Small intestine (tissue), 7 donors: ENCODE results near the gene CACNA2D4. TPM values are rescaled to one million over a fixed set of nuclear protein-coding genes. Genes with fewer than 3 reads are reported as not detected.
"Not testable (repeated sequence)": the region's sequence is repeated elsewhere in the genome, so short reads cannot be mapped to it uniquely, and the experiment has no call there.

ENCODE experiments used
- DNase-seq, 2 donors: peaks; one replicate each; pipeline versions ENCODE4 v3.0.0 to v3.0.0-alpha.2; 2013
- FAIRE-seq: peaks from 2 replicates; lab custom pipeline; 2012; peaks lifted over from hg19 to GRCh38; lab: Jason Lieb, UNC
- H3K27ac ChIP-seq, 3 donors: one replicate each; pipeline ENCODE4 v1.5.1; 2013; ENCODE audit warnings: low read length in 2 of 3, mild to moderate bottlenecking in 2 of 3, control low read depth in 1 of 3, inconsistent platforms in 1 of 3, low read depth in 1 of 3, moderate library complexity in 1 of 3
- H3K27me3 ChIP-seq, 3 donors: one replicate each; pipeline ENCODE4 v1.6.1; 2013; ENCODE audit warnings: low read length in 3 of 3, inconsistent platforms in 1 of 3; ENCODE audit not compliant: control insufficient read depth in 3 of 3, insufficient read depth in 3 of 3
- H3K36me3 ChIP-seq, 3 donors: one replicate each; pipeline ENCODE4 v1.6.1; 2013; ENCODE audit warnings: low read length in 3 of 3, inconsistent platforms in 1 of 3, low read depth in 1 of 3, mild to moderate bottlenecking in 1 of 3, moderate library complexity in 1 of 3; ENCODE audit not compliant: control insufficient read depth in 3 of 3, insufficient read depth in 2 of 3
- H3K4me1 ChIP-seq, 3 donors: one replicate each; pipeline ENCODE4 v1.6.1; 2013; ENCODE audit warnings: low read length in 2 of 3, inconsistent platforms in 1 of 3, low read depth in 1 of 3, mild to moderate bottlenecking in 1 of 3, moderate library complexity in 1 of 3; ENCODE audit not compliant: control insufficient read depth in 3 of 3, insufficient read depth in 2 of 3
- H3K4me3 ChIP-seq, 3 donors: one replicate each; pipeline ENCODE4 v1.5.1; 2013; ENCODE audit warnings: low read length in 3 of 3, control low read depth in 1 of 3, inconsistent platforms in 1 of 3, low read depth in 1 of 3, mild to moderate bottlenecking in 1 of 3, moderate library complexity in 1 of 3
- H3K9me3 ChIP-seq, 2 donors: one replicate each; pipeline ENCODE4 v1.6.1; 2013; ENCODE audit warnings: low read depth in 1 of 2, low read length in 1 of 2; ENCODE audit not compliant: control insufficient read depth in 2 of 2, insufficient read depth in 1 of 2
- WGBS, 3 donors: extraction: QIAGEN DNeasy Blood & Tissue Kit; methylation state at CpG; one replicate each; pipeline ENCODE4 v1.1.7; 2013; 5-methylcytosine and 5-hydroxymethylcytosine counted together
- polyA plus RNA-seq, 4 donors: library from polyadenylated mRNA; stranded (reverse) in 3 of 4; unstranded in 1 of 4; fragments of 200-250 nt in 3 of 4; fragments of 120-200 nt in 1 of 4; gene quantifications; one replicate each; pipeline versions ENCODE4 v1.2.1 to v1.2.3, GENCODE V29; 2013
- donor health status: healthy with polysubstance abuse.
- donor health status: control.
- donor health status: control.
- donor health status: Bipolar disorder and iron deficiency.
- donor health status: healthy.

Gene CACNA2D4
- polyA plus RNA-seq, 4 donors = 5.5 to 10.8 (median 9.1) TPM

DNA sequence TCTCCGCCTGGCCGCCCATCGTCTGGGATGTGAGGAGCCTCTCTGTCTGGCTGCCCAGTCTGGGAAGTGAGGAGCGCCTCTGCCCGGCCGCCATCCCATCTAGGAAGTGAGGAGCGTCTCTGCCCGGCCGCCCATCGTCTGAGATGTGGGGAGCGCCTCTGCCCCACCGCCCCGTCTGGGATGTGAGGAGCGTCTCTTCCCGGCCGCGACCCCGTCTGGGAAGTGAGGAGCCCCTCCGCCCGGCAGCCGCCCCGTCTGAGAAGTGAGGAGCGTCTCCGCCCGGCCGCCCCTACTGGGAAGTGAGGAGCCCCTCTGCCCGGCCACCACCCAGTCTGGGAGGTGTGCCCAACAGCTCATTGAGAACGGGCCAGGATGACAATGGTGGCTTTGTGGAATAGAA is 100.5 kb downstream of the CACNA2D4 start:
- not testable (repeated sequence) for DNase-seq, H3K27ac ChIP-seq, H3K36me3 ChIP-seq, H3K4me1 ChIP-seq, FAIRE-seq, H3K9me3 ChIP-seq, H3K4me3 ChIP-seq
- 86 to 95% (median 90%) methylated on average over 19 to 28 of the region's 28 CpGs for whole genome bisulfite sequencing, 3 donors
- peaks cover 3 to 38% (median 13%) of the 10 kb centered on the region in 3 donors for H3K27me3 ChIP-seq

DNA sequence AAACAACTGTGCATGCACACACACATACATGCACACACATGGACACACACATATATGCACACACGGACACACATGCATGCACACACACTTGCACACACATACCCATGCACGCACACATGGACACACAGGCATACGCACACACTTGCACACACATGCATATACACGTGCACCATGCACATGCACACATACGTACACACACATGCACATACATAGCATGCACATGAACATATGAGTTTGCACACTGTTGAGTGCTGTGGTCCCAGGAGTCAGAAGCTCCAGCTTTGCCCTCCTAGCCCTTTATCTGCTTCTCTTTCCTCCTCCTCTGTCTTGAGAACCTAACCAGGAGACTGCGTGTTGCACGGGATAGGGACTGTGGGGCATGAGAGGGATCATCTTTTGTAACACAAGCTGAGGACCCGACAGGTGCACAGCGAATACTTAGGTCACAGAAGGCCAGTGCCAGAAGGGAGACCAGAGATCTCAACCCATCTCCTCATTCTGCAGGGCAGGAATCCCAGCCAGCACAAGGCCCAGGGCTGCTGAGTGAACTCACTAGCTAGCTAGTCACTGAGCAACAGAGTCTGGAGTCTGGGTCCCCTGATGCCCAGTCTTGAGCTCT is 101.6 kb downstream of the CACNA2D4 start:
- no peak overlapping the region for H3K4me3 ChIP-seq
- no peaks in the 10 kb centered on the region for H3K36me3 ChIP-seq
- peaks cover 3 to 29% (median 10%) of the 10 kb centered on the region in 3 donors for H3K27me3 ChIP-seq
- H3K9me3 ChIP-seq = no peaks in the 10 kb centered on the region
- peaks cover 0 to 9% (median 0%) of the 10 kb centered on the region in 3 donors for H3K4me1 ChIP-seq
- no peak overlapping the region for H3K27ac ChIP-seq
- WGBS, 3 donors = 94 to 96% (median 95%) methylated on average over 9 of the region's 9 CpGs
- FAIRE-seq = no peak
- DNase-seq = no peak

DNA sequence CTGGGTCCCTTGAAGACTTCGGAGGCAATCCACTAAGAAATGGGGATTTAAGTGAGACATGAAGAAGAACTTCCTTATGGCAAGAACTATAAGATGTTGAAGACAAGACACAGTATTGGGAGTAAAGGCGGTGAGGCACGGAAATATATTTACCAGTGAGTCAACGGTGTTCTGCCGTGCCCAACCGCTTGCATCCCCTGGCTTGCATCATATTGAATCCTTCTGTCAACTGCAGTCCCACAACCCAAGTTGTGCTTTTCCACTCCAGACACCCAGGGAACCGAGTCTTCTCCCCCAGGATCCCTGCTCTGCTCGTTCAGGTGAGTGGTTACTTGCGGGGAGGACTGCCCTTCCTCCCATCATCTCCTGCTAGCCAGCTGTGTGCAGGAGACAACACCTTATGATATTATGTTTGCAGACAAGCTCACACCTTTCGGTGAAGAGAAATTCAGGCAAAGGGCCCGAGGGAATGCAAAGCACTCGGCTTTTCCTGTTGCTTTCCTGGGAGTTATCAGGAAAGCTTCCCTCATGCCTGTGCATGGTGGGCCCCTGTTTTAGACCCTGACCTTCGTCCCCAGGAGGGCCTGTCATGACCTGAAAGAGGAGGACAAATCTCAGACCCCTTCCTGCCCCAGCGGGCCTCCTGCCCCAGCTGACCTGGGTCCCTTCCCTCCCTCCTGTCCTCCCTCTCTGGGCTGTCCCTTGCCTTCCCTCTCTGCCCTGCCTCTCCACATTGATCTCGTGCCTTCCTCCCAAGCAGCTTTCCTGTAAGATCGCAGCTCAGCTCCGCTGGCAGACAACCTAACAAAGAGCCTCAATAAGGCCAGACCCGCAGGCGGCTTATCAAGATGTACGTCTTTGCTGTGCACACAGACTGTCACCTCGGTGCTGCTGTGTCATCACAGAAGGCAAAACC is 102.4 kb downstream of the CACNA2D4 start:
- no peaks in the 10 kb centered on the region for H3K36me3 ChIP-seq
- peak in 1 of 2 donors; percentile 28 for DNase-seq
- H3K27me3 ChIP-seq = peaks cover 3 to 21% (median 10%) of the 10 kb centered on the region in 3 donors
- H3K27ac ChIP-seq = no peak overlapping the region
- H3K4me1 ChIP-seq = peaks cover 0 to 9% (median 0%) of the 10 kb centered on the region in 3 donors
- WGBS, 3 donors = 50 to 59% (median 57%) methylated on average over 21 of the region's 21 CpGs
- no peaks in the 10 kb centered on the region for H3K9me3 ChIP-seq
- FAIRE-seq = no peak
- no peak overlapping the region for H3K4me3 ChIP-seq

- no peaks in the 10 kb centered on the region for H3K36me3 ChIP-seq
- H3K4me3 ChIP-seq = no peak overlapping the region
- H3K27ac ChIP-seq = no peak overlapping the region
- WGBS, 3 donors = 69 to 76% (median 71%) methylated on average over 3 of the region's 3 CpGs
- H3K9me3 ChIP-seq = no peaks in the 10 kb centered on the region
- FAIRE-seq = no peak
- peaks cover 2 to 12% (median 2%) of the 10 kb centered on the region in 3 donors for H3K27me3 ChIP-seq
- H3K4me1 ChIP-seq = peaks cover 0 to 9% (median 0%) of the 10 kb centered on the region in 3 donors
- DNase-seq = no peak
Measured at GRCh38 chr12:1815108-1815507, 103.3 kb downstream of the CACNA2D4 start.

DNA sequence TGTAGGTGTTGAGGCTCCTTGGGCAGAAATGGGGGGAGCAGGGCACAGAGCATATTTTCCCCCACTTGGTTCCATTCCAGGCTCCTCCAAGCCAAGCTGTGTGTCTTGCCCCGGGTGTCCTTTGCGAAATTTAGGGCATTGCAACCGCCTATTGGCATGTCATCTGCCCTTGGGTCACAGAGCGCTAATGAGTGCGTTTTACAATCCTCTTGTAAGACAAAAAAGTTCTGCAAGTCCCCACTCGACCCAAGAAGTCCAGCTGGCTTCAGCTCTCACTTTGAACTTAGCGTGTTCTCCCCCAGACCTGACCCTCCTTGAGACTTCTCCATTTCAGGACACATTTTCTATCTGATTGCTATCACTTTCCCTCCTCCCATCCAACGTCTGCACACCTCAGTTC is 104.2 kb downstream of the CACNA2D4 start:
- DNase-seq (no peak), FAIRE-seq (no peak)
- Histone ChIP-seq H3K4me3 (no peak overlapping the region), H3K27ac (no peak overlapping the region), H3K9me3 (no peaks in the 10 kb centered on the region), H3K4me1 (peaks cover 0 to 9% (median 0%) of the 10 kb centered on the region in 3 donors), H3K36me3 (no peaks in the 10 kb centered on the region), H3K27me3 (peaks cover 0 to 4% (median 0%) of the 10 kb centered on the region in 3 donors)
- WGBS, 3 donors = 62 to 75% (median 68%) methylated on average over 8 of the region's 8 CpGs

GRCh38 chr12:1812650-1813302 is 105.7 kb downstream of the CACNA2D4 start:
- DNase-seq = peak; percentile 44 to 50
- no peak for FAIRE-seq
- H3K36me3 ChIP-seq = no peaks in the 10 kb centered on the region
- WGBS, 3 donors = 66 to 70% (median 68%) methylated on average over 17 of the region's 17 CpGs
- peaks cover 0 to 9% (median 0%) of the 10 kb centered on the region in 3 donors for H3K4me1 ChIP-seq
- H3K27me3 ChIP-seq = no peaks in the 10 kb centered on the region
- no peak overlapping the region for H3K4me3 ChIP-seq
- peak overlapping the region in 1 of 3 donors; percentile 47 for H3K27ac ChIP-seq
- no peaks in the 10 kb centered on the region for H3K9me3 ChIP-seq

GRCh38 chr12:1811948-1812291 is 106.5 kb downstream of the CACNA2D4 start:
- FAIRE-seq (no peak), DNase-seq (no peak)
- H3K4me3 ChIP-seq = no peak overlapping the region
- H3K27ac ChIP-seq = no peak overlapping the region
- no peaks in the 10 kb centered on the region for H3K36me3 ChIP-seq
- H3K4me1 ChIP-seq = peaks cover 0 to 16% (median 0%) of the 10 kb centered on the region in 3 donors
- 62 to 73% (median 62%) methylated on average over 6 of the region's 6 CpGs for WGBS, 3 donors
- no peaks in the 10 kb centered on the region for H3K27me3 ChIP-seq
- H3K9me3 ChIP-seq = no peaks in the 10 kb centered on the region

GRCh38 chr12:1811281-1811947 is 107.0 kb downstream of the CACNA2D4 start:
- no peak for FAIRE-seq
- H3K4me3 ChIP-seq = no peak overlapping the region
- peaks cover 0 to 21% (median 3%) of the 10 kb centered on the region in 3 donors for H3K4me1 ChIP-seq
- WGBS, 3 donors = 36 to 64% (median 42%) methylated on average over 27 of the region's 27 CpGs
- DNase-seq = peak; percentile 20 to 40
- H3K27me3 ChIP-seq = no peaks in the 10 kb centered on the region
- H3K36me3 ChIP-seq = no peaks in the 10 kb centered on the region
- no peaks in the 10 kb centered on the region for H3K9me3 ChIP-seq
- peak overlapping the region in 1 of 3 donors; percentile 37 for H3K27ac ChIP-seq
